A549 (cell line): ENCODE results near the gene MPST. TPM values are rescaled to one million over a fixed set of nuclear protein-coding genes. Genes with fewer than 3 reads are reported as not detected.

Experiments used
- ATAC-seq, 2 experiments: fragments of 200-7000 bp in 1 of 2; fragments of >200 bp in 1 of 2; cut with Nextera tagmentation in 1 of 2; cut with Tn5 transposase in 1 of 2; 3 replicates each; pipeline versions ENCODE4 v1.8.0 to v1.9.1; 2018 to 2020; ENCODE audit warnings: mild to moderate bottlenecking in 1 of 2, moderate library complexity in 1 of 2
- CTCF ChIA-PET: fragments of 300-600 bp; sonication (Branson Sonifier 250); formaldehyde crosslinking; extraction: SDS; loops from one replicate; lab custom pipeline; 2021; ENCODE audit warnings: antibody characterized with exemption, inconsistent platforms; lab: Yijun Ruan, JAX
- POLR2A ChIA-PET: fragments of 350-600 bp; formaldehyde crosslinking; extraction: SDS; loops from one replicate; lab custom pipeline; 2021; ENCODE audit warnings: antibody characterized with exemption, inconsistent platforms; lab: Yijun Ruan, JAX
- DNase-seq, 2 experiments: peaks; one replicate each; pipeline versions ENCODE4 v3.0.0 to v3.0.0-alpha.2; 2011 to 2016; ENCODE audit warnings: low read depth in 1 of 2, low spot score in 1 of 2
- FAIRE-seq: peaks from 2 replicates; lab custom pipeline; 2011; peaks lifted over from hg19 to GRCh38; lab: Jason Lieb, UNC
- H3K27ac ChIP-seq, 2 experiments: fragments of >200 bp; sonication (Bioruptor Twin); formaldehyde crosslinking; 3 replicates each; pipeline ENCODE4 v1.5.1; 2016 to 2017
- H3K4me1 ChIP-seq: fragments of >200 bp; sonication (Bioruptor Twin); formaldehyde crosslinking; 3 replicates; pipeline ENCODE4 v1.6.1; 2016
- H3K4me2 ChIP-seq: fragments of >200 bp; sonication (Bioruptor Twin); formaldehyde crosslinking; 3 replicates; pipeline ENCODE4 v1.6.1; 2016
- H3K4me3 ChIP-seq: fragments of >200 bp; sonication (Bioruptor Twin); formaldehyde crosslinking; 3 replicates; pipeline ENCODE4 v1.5.1; 2016
- H3K9me3 ChIP-seq: fragments of >200 bp; sonication (Bioruptor Twin); formaldehyde crosslinking; 3 replicates; pipeline ENCODE4 v1.6.1; 2016
- ATOH8 ChIP-seq: fragments of 250-450 bp; sonication (Bioruptor Pico); IDR thresholded peaks from 2 replicates; pipeline ENCODE4 v1.5.0; 2020; ENCODE audit warnings: low read depth, mild to moderate bottlenecking, moderate library complexity
- CEBPB ChIP-seq, 2 experiments: fragments of >200 bp in 1 of 2; sonication (Bioruptor Twin) in 1 of 2; formaldehyde crosslinking in 1 of 2; IDR thresholded peaks; 2 replicates each; pipeline ENCODE4 v1.6.1; 2012 to 2016
- CHD2 ChIP-seq: fragments of 150-350 bp; IDR thresholded peaks from 2 replicates; pipeline ENCODE4 v1.6.1; 2014; ENCODE audit warnings: low read length; ENCODE audit not compliant: partially characterized antibody
- CHD4 ChIP-seq: fragments of 200-600 bp; sonication (generic); IDR thresholded peaks from 2 replicates; pipeline ENCODE4 v1.6.1; 2016; ENCODE audit warnings: antibody characterized with exemption, mild to moderate bottlenecking, borderline replicate concordance
- E2F6 ChIP-seq: IDR thresholded peaks from 2 replicates; pipeline ENCODE4 v1.6.1; 2012; ENCODE audit warnings: low read depth, borderline replicate concordance
- EHF ChIP-seq: fragments of 250-450 bp; sonication (Bioruptor Pico); IDR thresholded peaks from 2 replicates; pipeline ENCODE4 v1.5.0; 2020; ENCODE audit warnings: mild to moderate bottlenecking
- EP300 ChIP-seq, 2 experiments: fragments of >200 bp; sonication (Bioruptor Twin); formaldehyde crosslinking; IDR thresholded peaks; 2 replicates in 1 of 2; 3 replicates in 1 of 2; pipeline ENCODE4 v1.6.1; 2016 to 2017
- ESRRA ChIP-seq: fragments of 150-350 bp; IDR thresholded peaks from 2 replicates; pipeline ENCODE4 v1.6.1; 2014; ENCODE audit warnings: mild to moderate bottlenecking, low read length, borderline replicate concordance
- HES2 ChIP-seq: fragments of >200 bp; sonication (Bioruptor Twin); formaldehyde crosslinking; IDR thresholded peaks from 2 replicates; pipeline ENCODE4 v1.6.1; 2016
- HEYL ChIP-seq: fragments of 250-450 bp; sonication (Bioruptor Pico); IDR thresholded peaks from 2 replicates; pipeline ENCODE4 v1.8.0; 2021; ENCODE audit warnings: mild to moderate bottlenecking, moderate library complexity
- HOXB13 ChIP-seq: fragments of 250-450 bp; sonication (Bioruptor Pico); IDR thresholded peaks from 2 replicates; pipeline ENCODE4 v1.5.0; 2020; ENCODE audit warnings: low read depth, mild to moderate bottlenecking, moderate library complexity
- HOXB5 ChIP-seq: fragments of 250-450 bp; sonication (Bioruptor Pico); IDR thresholded peaks from 2 replicates; pipeline ENCODE4 v1.5.0; 2020; ENCODE audit warnings: mild to moderate bottlenecking, moderate library complexity
- JUN ChIP-seq, 2 experiments: fragments of >200 bp; sonication (Bioruptor Twin); formaldehyde crosslinking; IDR thresholded peaks; 2 replicates in 1 of 2; 3 replicates in 1 of 2; pipeline ENCODE4 v1.6.1; 2016 to 2017
- KDM1A ChIP-seq: fragments of 200-600 bp; sonication (generic); IDR thresholded peaks from 2 replicates; pipeline ENCODE4 v1.6.1; 2016; ENCODE audit warnings: low read depth, mild to moderate bottlenecking
- MAX ChIP-seq: IDR thresholded peaks from 2 replicates; pipeline ENCODE4 v1.6.1; 2012
- MAZ ChIP-seq: fragments of 150-350 bp; IDR thresholded peaks from 2 replicates; pipeline ENCODE4 v1.6.1; 2014; ENCODE audit warnings: antibody characterized with exemption, low read depth, low read length, borderline replicate concordance
- NFE2L2 ChIP-seq: fragments of 150-350 bp; conservative IDR thresholded peaks from 2 replicates; pipeline ENCODE4 v1.6.1; 2014; ENCODE audit warnings: low read length
- NR3C1 ChIP-seq: fragments of >200 bp; sonication (Bioruptor Twin); formaldehyde crosslinking; IDR thresholded peaks from 3 replicates; pipeline ENCODE4 v1.6.1; 2017
- RCOR1 ChIP-seq: fragments of 150-350 bp; IDR thresholded peaks from 2 replicates; pipeline ENCODE4 v1.6.1; 2014; ENCODE audit warnings: antibody characterized with exemption, low read length, low read depth
- RNF2 ChIP-seq: fragments of 200-600 bp; sonication (generic); IDR thresholded peaks from 2 replicates; pipeline ENCODE4 v1.6.1; 2016; ENCODE audit warnings: low read depth, mild to moderate bottlenecking, antibody characterized with exemption, moderate library complexity, borderline replicate concordance
- SMC3 ChIP-seq: fragments of >200 bp; sonication (Bioruptor Twin); formaldehyde crosslinking; IDR thresholded peaks from 3 replicates; pipeline ENCODE4 v1.6.1; 2018; ENCODE audit warnings: inconsistent platforms
- TFCP2L1 ChIP-seq: fragments of 250-450 bp; sonication (Bioruptor Pico); IDR thresholded peaks from 2 replicates; pipeline ENCODE4 v1.5.0; 2021; ENCODE audit warnings: mild to moderate bottlenecking
- ZC3H11A ChIP-seq: fragments of 450-650 bp; IDR thresholded peaks from 2 replicates; pipeline ENCODE4 v1.6.1; 2014; ENCODE audit warnings: antibody characterized with exemption, mild to moderate bottlenecking
- WGBS: methylation state at CpG from one replicate; pipeline ENCODE4 v1.1.6; 2017; ENCODE audit errors: missing lambda C conversion rate; 5-methylcytosine and 5-hydroxymethylcytosine counted together
- polyA plus RNA-seq, 4 experiments: library from polyadenylated mRNA; depleted of rRNA in 3 of 4; stranded (reverse); fragments of >200 nt; fragmentation: RNase III in 1 of 4; extraction: RNeasy Plus Mini Kit Qiagen cat#74134 plus additional on column Dnase treatment in 1 of 4; gene quantifications; 2 replicates in 3 of 4; 3 replicates in 1 of 4; pipeline ENCODE4 v1.2.3, GENCODE V29; 2011 to 2017
- TF ChIP-seq, protein P1 (sequence below): fragments of >200 bp; sonication (Bioruptor Twin); formaldehyde crosslinking; IDR thresholded peaks from 3 replicates; pipeline ENCODE4 v1.5.1; 2016
- TF ChIP-seq, protein P2 (sequence below): fragments of 200-600 bp; sonication (generic); IDR thresholded peaks from 2 replicates; pipeline ENCODE4 v1.6.1; 2016; ENCODE audit warnings: antibody characterized with exemption, mild to moderate bottlenecking, moderate library complexity

The MPST gene
- polyA plus RNA-seq, 2 of the 4 experiments (the other 2 are of a cell fraction), result 44.2 to 63.3 TPM

DNA sequence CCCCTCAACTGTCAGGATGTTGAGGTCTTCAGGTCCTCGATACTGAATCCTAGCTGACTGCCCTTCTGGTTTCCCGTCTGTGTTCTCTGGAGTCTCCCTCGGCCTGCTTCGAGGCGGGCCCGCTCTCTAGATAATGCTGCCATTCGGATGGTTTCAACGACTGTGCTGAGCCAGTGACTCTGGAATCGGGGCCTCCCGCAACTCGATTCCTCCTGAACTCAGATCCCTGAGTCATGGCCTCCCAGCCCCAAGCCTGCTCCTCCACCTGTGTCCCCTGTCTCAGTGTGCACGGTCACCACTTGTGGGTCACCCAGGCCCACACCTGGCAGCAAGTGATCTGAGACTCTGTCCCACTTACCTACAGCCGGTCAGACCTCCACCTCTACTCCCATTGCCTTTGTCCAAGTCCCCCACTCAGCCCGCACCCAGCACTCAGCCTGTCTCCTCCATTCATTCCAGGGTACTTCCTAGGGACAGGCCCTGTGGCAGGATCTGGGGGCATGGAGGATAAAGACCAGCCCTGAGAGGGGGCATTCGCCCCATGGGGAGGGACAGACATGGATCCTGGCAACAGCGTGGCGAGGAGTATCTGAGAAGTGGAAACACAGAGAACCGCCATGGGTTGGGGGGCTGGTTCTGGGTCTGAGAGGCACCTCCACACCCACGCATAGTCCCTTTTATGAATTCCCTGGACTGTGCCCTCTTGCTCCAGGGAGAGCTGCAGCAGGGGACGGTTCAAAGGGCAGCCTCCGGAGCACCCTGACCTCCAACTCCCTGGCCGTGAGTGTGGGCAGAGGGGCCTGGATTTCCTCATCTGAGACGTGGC is 14.3 kb downstream of the MPST start:
- DNase-seq, result no peak
- ChIA-PET POLR2A (no interaction called here), CTCF (interaction anchor here (3.6 to 13.1 kb wide), 3 partner anchors 10 to 14 kb away, joined by 22 to 142 read pairs (median 77); partner anchors contain the start of genes MPST and TST)
- Histone ChIP-seq H3K4me1 (peaks cover 59% of the 10 kb centered on the region), H3K4me3 (peak overlapping the region; percentile 22; the same call in 1 of the 3 replicates)
- WGBS, result 78% methylated on average over 23 of the region's 23 CpGs
- TF ChIP-seq, protein P1, sequence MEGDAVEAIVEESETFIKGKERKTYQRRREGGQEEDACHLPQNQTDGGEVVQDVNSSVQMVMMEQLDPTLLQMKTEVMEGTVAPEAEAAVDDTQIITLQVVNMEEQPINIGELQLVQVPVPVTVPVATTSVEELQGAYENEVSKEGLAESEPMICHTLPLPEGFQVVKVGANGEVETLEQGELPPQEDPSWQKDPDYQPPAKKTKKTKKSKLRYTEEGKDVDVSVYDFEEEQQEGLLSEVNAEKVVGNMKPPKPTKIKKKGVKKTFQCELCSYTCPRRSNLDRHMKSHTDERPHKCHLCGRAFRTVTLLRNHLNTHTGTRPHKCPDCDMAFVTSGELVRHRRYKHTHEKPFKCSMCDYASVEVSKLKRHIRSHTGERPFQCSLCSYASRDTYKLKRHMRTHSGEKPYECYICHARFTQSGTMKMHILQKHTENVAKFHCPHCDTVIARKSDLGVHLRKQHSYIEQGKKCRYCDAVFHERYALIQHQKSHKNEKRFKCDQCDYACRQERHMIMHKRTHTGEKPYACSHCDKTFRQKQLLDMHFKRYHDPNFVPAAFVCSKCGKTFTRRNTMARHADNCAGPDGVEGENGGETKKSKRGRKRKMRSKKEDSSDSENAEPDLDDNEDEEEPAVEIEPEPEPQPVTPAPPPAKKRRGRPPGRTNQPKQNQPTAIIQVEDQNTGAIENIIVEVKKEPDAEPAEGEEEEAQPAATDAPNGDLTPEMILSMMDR, result no peak
- TF ChIP-seq CHD4 (no peak), KDM1A (no peak)
- TF ChIP-seq, protein P2, sequence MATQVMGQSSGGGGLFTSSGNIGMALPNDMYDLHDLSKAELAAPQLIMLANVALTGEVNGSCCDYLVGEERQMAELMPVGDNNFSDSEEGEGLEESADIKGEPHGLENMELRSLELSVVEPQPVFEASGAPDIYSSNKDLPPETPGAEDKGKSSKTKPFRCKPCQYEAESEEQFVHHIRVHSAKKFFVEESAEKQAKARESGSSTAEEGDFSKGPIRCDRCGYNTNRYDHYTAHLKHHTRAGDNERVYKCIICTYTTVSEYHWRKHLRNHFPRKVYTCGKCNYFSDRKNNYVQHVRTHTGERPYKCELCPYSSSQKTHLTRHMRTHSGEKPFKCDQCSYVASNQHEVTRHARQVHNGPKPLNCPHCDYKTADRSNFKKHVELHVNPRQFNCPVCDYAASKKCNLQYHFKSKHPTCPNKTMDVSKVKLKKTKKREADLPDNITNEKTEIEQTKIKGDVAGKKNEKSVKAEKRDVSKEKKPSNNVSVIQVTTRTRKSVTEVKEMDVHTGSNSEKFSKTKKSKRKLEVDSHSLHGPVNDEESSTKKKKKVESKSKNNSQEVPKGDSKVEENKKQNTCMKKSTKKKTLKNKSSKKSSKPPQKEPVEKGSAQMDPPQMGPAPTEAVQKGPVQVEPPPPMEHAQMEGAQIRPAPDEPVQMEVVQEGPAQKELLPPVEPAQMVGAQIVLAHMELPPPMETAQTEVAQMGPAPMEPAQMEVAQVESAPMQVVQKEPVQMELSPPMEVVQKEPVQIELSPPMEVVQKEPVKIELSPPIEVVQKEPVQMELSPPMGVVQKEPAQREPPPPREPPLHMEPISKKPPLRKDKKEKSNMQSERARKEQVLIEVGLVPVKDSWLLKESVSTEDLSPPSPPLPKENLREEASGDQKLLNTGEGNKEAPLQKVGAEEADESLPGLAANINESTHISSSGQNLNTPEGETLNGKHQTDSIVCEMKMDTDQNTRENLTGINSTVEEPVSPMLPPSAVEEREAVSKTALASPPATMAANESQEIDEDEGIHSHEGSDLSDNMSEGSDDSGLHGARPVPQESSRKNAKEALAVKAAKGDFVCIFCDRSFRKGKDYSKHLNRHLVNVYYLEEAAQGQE, result no peak
- TF ChIP-seq, all 56 proteins: peak for 0
- FAIRE-seq, result no peak
- no peaks in the 10 kb centered on the region for H3K9me3 ChIP-seq
- peak overlapping the region; percentile 90 for H3K4me2 ChIP-seq
- peak overlapping the region; percentile 98 to 100 for H3K27ac ChIP-seq
- no peak for ATAC-seq

- ChIA-PET POLR2A (no interaction called here), CTCF (interaction anchor here (1.1 to 3.6 kb wide), 4 partner anchors 8 to 180 kb away, joined by 3 to 22 read pairs (median 3); partner anchors contain the start of genes MPST and TST)
- Histone ChIP-seq H3K4me3 (no peak overlapping the region), H3K4me2 (no peak overlapping the region), H3K4me1 (peaks cover 55% of the 10 kb centered on the region), H3K9me3 (no peaks in the 10 kb centered on the region), H3K27ac (peak overlapping the region; percentile 19 to 71; a peak in 3 of 6 replicates)
- no peak for TF ChIP-seq MAZ
- no peak for TF ChIP-seq RNF2
- TF ChIP-seq HEYL (CRISPR knock-in tag), result no peak
- TF ChIP-seq TFCP2L1 (CRISPR knock-in tag), result no peak
- TF ChIP-seq JUN (IDR thresholded peaks at IDR 0.05), result no peak
- TF ChIP-seq ESRRA, result no peak
- no peak for TF ChIP-seq CEBPB (IDR thresholded peaks at IDR 0.05)
- no peak for TF ChIP-seq ZC3H11A
- no peak for TF ChIP-seq EHF (CRISPR knock-in tag)
- TF ChIP-seq SMC3, result no peak
- TF ChIP-seq EP300 (IDR thresholded peaks at IDR 0.05), result no peak
- whole genome bisulfite sequencing, result 88% methylated on average over 10 of the region's 11 CpGs
- no peak for FAIRE-seq
- DNase-seq, result no peak
- ATAC-seq, result no peak
These were observed 17.3 kb downstream of the MPST start for GRCh38 chr22:37036655-37037377.

DNA sequence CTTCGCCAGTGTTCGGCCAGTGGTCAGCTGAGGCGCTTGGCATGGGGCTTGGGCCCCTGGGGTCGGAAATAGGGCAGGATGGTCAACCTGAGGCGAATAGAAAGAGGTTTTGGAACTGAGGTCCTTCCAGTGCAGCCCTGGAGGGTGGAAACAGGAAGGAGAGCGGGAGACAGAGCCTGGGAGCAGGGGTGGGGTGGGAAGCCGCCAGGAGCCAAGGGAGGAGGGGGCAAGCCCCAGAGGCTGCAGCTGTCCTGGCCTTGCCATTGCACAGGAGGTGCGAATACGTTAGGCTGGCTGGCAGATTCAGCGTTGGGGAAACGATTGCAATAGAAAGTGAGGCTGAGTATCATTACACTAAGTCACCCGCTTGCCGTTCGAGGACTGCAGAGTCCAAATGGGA is 18.1 kb downstream of the MPST start:
- H3K27ac ChIP-seq, result peak overlapping the region in 1 of 2 experiments; percentile 71; a peak in 3 of 6 replicates
- ATAC-seq (no peak), FAIRE-seq (no peak), DNase-seq (no peak)
- no peak overlapping the region for H3K4me3 ChIP-seq
- ChIA-PET CTCF (interaction anchor here (1.2 kb wide), 1 partner anchor 181 kb away, joined by 3 read pairs; no protein-coding TSS in a partner anchor), POLR2A (no interaction called here)
- no peak overlapping the region for H3K4me2 ChIP-seq
- WGBS, result 90% methylated on average over 14 of the region's 14 CpGs
- H3K9me3 ChIP-seq, result no peaks in the 10 kb centered on the region
- H3K4me1 ChIP-seq, result peaks cover 47% of the 10 kb centered on the region
- no peak for TF ChIP-seq MAX
- no peak for TF ChIP-seq E2F6
- TF ChIP-seq MAZ, result no peak
- no peak for TF ChIP-seq HOXB5 (CRISPR knock-in tag)
- no peak for TF ChIP-seq HOXB13 (CRISPR knock-in tag)
- TF ChIP-seq CHD2, result no peak
- TF ChIP-seq ATOH8 (CRISPR knock-in tag), result no peak
- TF ChIP-seq HES2, result no peak
- TF ChIP-seq RCOR1, result no peak
- no peak for TF ChIP-seq CHD4
- no peak for TF ChIP-seq NFE2L2
- TF ChIP-seq NR3C1, result no peak
